SHP77 treated with DMSO at 0.1 percent for 48 hours (cell line): ENCODE results near the gene WDR59.
"Not testable (repeated sequence)": the region's sequence is repeated elsewhere in the genome, so short reads cannot be mapped to it uniquely, and the experiment has no call there.

Experiments used
- DNase-seq: peaks from one replicate; lab custom pipeline; 2025; lab: John Stamatoyannopoulos, UW

WDR59 gene

GRCh38 chr16:74850027-74850426, 134.9 kb downstream of the WDR59 start:
- no peak for DNase-seq

- no peak for DNase-seq
Measured at GRCh38 chr16:74847202-74847601, 137.7 kb downstream of the WDR59 start.

GRCh38 chr16:74846714-74847113, 138.2 kb downstream of the WDR59 start:
- DNase-seq, result no peak

- DNase-seq, result no peak
Measured at GRCh38 chr16:74844041-74844980, 140.6 kb downstream of the WDR59 start.

DNA sequence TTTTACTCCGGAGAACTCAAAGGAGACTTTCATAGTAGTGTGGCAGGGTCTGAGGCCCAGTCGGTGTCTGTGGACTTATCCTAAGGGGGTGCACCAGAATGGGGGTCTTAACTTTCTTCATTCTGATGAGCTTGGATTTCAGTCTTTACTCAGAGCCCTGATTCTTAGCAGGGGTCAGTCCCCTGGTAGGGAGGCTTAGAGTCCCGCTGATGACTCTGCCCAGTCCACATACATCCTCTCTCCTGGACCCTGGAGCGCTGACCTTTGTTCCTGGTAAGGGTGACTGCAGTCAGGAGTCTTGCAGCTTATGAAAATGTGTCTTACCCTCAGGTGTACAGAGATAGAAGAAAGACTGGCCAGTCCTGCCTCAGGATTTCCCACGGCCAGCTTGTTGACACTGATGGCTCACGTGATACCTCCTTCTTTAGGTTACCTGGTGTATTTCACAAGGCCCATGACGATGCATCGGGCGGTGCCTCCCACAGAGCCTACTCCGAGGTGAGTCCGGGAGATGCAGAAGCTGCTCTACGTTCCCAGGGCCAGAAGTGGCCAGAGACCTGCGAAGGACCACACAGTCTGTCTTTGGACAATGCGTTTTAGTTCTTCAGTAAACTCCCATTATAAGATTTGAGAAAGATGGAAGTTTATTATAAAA, 141.4 kb downstream of the WDR59 start:
- not testable (repeated sequence) for DNase-seq

- no peak for DNase-seq
Measured at GRCh38 chr16:74842413-74842812, 142.5 kb downstream of the WDR59 start.

DNA sequence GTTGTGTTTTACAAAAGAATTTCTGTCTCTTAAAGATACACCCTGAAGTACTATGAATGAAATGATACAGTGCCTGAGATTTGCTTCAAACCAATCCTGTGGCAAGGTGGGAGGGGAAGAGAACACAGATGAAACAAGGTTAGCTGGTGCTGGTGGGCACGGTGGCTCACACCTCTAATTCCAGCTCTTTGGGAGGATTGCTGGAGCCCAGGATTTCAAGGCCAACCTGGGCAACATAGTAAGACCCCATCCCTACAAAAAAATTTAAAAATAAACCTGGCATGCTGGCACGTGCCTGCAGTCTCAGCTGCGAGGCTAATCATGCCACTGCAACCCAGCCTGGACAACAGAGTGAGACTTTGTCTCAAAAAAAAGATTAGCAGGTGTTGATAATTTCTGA, 143.0 kb downstream of the WDR59 start:
- no peak for DNase-seq

GRCh38 chr16:74841469-74841868, 143.5 kb downstream of the WDR59 start:
- DNase-seq, result no peak

GRCh38 chr16:74837056-74837455, 147.9 kb downstream of the WDR59 start:
- no peak for DNase-seq

DNA sequence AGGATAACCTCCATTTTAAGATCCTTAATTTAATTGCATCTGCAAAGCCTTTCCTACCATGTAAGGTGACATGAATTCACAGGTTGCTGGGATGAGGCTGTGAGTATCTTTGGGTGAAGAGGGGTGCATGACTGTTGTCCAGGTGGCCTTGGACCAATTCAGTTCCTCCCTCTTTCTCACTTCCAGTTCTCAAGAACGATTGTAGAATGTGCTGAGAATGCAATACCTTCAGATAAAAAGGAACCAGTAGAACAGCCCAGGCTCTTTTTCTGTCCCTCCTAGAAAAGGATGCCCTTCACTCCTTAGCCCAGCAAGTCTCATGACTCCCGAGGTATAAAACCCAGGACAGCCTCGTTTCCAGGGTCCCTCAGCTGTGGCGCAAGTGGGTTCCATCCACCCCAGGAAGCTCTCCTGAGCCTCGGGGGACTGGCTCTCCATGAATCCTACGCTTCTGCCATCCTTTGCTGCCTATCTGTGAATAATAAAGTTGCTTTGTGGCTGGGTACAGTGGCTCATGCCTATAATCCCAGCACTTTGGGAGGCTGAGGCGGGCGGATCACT, 148.7 kb downstream of the WDR59 start:
- no peak for DNase-seq

GRCh38 chr16:74832228-74832627, 152.7 kb downstream of the WDR59 start:
- DNase-seq, result no peak

DNA sequence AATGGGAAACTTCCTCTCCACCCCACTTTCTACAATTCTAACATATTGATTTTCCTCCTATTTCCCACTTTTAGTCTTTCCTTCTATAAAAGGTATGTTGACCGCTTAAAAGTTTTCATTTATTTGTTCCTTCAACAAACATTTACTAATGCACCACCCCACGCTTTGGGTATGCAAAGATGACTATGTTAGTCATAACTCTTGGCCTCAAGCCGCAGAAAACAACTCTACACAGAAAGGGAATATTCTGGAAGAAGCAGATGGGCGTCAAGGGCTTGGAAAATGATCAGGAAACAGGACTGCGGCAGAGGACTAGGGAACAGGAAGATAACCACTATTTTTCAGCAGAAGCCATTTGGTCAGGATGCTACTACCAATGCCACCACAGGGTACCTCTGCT, 153.5 kb downstream of the WDR59 start:
- no peak for DNase-seq

GRCh38 chr16:74830648-74831047, 154.3 kb downstream of the WDR59 start:
- no peak for DNase-seq

DNA sequence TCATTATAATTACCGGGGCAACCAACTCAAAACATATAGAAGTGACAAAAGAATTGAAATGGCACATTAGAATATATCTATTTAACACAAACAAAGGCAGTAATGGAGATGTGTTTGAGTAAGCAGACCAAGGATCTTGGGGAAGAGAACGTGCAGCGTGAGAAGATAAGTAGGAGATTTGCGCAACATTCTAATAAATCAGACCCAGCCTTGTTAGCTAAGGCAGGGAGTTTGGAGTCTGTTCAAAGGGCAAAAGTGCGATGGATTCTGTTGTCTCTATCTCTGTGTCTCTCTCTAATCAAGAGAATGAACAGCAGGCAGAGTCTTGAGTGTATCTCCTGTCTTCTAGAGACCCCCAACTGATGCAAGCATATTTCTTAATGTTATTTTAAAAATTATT, 155.3 kb downstream of the WDR59 start:
- no peak for DNase-seq

DNA sequence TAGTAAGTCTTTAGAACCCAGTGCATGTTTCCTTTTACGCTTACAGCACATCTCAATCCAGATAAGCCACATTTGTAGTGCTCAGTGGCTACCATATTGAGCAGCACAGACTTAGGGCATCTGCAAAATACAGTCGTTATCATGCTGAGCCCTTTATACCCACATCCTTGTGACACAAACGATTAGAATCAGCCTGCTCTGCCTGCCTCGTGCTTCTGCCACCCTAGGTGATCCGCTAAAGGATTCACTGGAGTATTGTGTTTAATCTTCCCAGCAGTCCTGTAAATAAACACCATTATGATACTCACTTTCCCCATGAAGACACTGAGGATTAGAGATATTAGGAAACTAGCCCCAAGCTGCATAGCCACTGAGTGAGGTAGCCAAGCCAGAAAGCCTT, 159.0 kb downstream of the WDR59 start:
- no peak for DNase-seq

DNA sequence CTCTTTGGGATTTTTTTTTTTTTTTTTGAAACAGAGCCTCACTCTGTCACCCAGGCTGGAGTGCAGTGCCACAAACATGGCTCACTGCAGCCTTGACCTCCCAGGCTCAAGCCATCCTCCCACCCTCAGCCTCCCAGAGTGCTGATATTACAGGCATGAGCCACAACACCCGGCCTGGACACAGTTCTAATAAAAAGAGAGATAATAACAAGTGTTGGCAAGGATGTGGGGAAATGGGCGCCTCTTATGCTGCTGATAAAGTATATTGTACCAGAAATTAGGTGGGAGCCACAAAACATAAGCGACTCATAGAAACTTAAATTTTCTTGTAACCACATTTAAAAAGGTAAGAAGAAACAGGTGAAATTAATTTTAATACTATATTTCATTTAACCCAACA, 159.9 kb downstream of the WDR59 start:
- DNase-seq, result no peak
